ENCODE data around the gene KLHL17.

Gene KLHL17

GRCh38 chr1:960363-961131, at the start of gene KLHL17:
Gene KLHL17 (plus strand): TSS chr1:960584. CDS start chr1:960694, 110 bp downstream.
- peak within 1 kb of the TSS; percentile 69 for H3K27ac ChIP-seq
- TF ChIP-seq, protein P1, sequence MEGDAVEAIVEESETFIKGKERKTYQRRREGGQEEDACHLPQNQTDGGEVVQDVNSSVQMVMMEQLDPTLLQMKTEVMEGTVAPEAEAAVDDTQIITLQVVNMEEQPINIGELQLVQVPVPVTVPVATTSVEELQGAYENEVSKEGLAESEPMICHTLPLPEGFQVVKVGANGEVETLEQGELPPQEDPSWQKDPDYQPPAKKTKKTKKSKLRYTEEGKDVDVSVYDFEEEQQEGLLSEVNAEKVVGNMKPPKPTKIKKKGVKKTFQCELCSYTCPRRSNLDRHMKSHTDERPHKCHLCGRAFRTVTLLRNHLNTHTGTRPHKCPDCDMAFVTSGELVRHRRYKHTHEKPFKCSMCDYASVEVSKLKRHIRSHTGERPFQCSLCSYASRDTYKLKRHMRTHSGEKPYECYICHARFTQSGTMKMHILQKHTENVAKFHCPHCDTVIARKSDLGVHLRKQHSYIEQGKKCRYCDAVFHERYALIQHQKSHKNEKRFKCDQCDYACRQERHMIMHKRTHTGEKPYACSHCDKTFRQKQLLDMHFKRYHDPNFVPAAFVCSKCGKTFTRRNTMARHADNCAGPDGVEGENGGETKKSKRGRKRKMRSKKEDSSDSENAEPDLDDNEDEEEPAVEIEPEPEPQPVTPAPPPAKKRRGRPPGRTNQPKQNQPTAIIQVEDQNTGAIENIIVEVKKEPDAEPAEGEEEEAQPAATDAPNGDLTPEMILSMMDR (conservative IDR thresholded peaks at IDR 0.05; ENCODE audit: low read depth), result no peak
- POLR2A ChIA-PET (ENCODE audit: low non-redundant PET), result no interaction called here
- CTCF ChIA-PET, result no interaction called here
- DNase-seq (ENCODE audit: low spot score), result peak; percentile 62

DNA sequence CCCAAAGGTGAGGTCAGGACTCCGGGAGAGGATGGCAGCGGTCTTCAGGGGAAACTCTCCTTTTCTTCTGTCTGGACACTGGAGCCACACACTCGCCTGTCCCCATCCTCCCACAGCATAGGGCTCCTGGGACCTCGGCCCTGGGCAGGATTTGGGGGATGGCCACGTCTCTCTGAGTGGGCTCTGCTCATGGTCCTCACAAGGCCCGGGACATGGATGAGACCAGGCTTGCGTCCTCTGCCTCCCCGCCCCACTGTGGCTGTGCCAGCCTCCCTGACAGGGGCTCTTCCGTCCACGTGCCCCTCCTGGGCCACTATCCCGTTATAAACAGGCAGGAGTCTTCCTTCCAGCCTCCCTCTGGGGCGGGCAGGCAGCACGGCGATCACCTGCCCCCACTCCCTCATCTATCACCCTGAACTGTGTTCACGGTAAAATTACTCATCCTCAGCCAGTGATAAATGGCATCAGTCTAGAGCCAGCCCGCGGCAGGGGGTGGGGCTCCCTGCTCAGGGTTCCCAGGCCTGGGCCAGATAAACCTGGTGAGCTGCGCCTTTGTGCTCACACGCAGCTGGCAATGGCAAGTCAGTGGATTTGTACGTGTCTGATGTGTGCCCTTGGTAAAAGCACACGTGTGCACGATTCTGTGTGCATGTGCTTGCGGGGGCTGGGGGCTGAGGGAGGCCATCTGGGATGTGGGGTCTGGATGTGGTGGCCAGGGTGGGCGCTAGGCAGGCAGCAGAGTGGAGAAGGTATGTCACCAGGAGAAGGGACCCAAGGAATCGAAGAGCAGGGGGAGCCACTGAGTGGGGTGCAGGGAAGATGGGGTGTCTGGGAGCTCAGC, 49.3 kb upstream of the KLHL17 start:
- H3K27ac ChIP-seq, result peak overlapping the region; percentile 15; the same call in 1 of the 2 replicates
- ChIA-PET POLR2A (ENCODE audit: low non-redundant PET) (interaction anchor here (0.8 kb wide), 1 partner anchor 27 kb away, joined by 4 read pairs; no protein-coding TSS in a partner anchor), CTCF (interaction anchor here (3.4 kb wide), 1 partner anchor 27 kb away, joined by 18 read pairs; no protein-coding TSS in a partner anchor)
- TF ChIP-seq, protein P1 (conservative IDR thresholded peaks at IDR 0.05; ENCODE audit: low read depth), result no peak
- peak; percentile 87 for DNase-seq (ENCODE audit: low spot score)

DNA sequence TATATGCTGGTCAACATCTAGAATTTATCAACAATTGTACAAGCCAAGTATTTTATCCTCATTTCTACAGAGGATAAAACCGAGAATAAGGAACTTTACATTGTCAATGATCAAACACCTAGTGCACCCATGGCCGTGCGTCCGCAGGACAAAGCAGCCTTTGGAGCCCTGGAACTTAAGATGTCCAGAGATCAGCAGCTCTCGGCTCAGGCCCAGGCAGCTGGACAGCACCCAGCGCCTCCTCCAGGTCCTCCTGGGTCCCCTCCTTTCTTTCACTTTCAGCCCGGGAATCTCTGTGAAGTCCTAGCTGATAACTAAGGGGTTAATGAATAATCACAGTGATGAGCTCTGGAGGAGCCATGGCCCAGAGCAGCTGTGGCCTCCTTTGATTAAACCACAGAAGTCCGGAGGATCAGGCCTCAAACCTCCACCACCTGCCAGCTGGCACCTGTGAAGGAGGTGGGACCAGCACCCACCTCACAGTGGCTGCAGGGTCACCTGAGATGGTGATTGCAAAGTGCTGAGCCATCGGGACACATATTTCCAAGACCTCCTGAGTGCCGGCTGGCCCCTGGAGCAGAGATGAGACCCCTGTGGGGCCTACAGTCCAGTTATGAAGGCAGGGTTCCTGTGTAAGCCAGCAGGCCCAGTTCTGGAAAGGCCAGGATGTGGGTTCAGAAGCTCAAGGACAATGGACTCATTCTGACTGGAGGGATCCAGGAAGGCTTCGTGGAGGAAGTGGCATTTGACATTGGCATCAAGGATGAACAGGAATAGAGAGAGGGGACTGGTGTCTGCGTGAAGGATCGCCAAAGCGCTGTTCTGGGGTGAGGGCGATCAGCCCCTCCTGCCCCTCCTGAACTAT, 48.3 kb upstream of the KLHL17 start:
- TF ChIP-seq, protein P1 (conservative IDR thresholded peaks at IDR 0.05; ENCODE audit: low read depth), result no peak
- no peak overlapping the region for H3K27ac ChIP-seq
- POLR2A ChIA-PET (ENCODE audit: low non-redundant PET), result no interaction called here
- DNase-seq (ENCODE audit: low spot score), result no peak
- CTCF ChIA-PET, result interaction anchor here (0.6 to 3.4 kb wide), 2 partner anchors 7 to 26 kb away, joined by 3 to 18 read pairs; no protein-coding TSS in a partner anchor

DNA sequence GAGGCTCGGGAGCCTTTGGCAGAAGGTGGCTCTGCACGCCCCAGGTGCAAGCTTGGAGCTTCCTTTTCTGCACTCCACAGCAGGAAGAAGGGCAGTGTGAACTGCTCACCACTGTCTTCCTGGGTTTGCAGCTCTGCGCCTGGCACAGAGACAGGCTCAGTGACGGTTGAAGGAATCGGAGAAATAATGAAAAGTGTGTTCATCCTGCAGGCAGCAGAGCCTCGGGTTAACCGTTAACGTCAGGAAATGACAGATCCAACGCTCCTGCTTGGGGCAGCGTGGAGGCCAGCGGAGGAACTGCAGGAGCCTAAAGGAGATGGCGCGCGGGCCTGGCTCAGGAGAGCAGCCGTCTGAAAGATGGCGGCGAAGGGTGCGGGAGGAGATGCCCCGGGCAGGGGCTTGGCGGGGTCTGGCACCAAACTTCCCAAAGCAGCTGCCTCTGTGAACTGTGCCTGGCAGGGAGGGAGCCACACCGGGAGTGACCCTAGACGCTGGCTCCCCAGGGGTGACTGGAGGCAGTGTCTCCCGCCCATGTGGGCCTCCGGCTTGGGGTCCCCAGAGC, 47.6 kb upstream of the KLHL17 start:
- H3K27ac ChIP-seq, result no peak overlapping the region
- no peak for DNase-seq (ENCODE audit: low spot score)
- TF ChIP-seq, protein P1 (conservative IDR thresholded peaks at IDR 0.05; ENCODE audit: low read depth), result no peak
- POLR2A ChIA-PET (ENCODE audit: low non-redundant PET), result no interaction called here
- CTCF ChIA-PET, result interaction anchor here (0.6 to 3.4 kb wide), 2 partner anchors 8 to 26 kb away, joined by 3 to 18 read pairs; no protein-coding TSS in a partner anchor

- DNase-seq (ENCODE audit: low spot score), result no peak
- CTCF ChIA-PET, result interaction anchor here (0.6 to 1.1 kb wide), 2 partner anchors 24 to 26 kb away, joined by 3 to 5 read pairs; no protein-coding TSS in a partner anchor
- POLR2A ChIA-PET (ENCODE audit: low non-redundant PET), result no interaction called here
- TF ChIP-seq, protein P1 (conservative IDR thresholded peaks at IDR 0.05; ENCODE audit: low read depth), result no peak
- no peak overlapping the region for H3K27ac ChIP-seq
Measured at GRCh38 chr1:913491-914130, 46.8 kb upstream of the KLHL17 start.

Data from RWPE1 (cell line).